Gastroesophageal sphincter (tissue), 3 donors: ENCODE measurements around the gene PTGES.

Source experiments
- CTCF ChIP-seq, 4 experiments: fragments of 200-600 bp in 2 of 4; fragments of 450-650 bp in 2 of 4; sonication (generic) in 1 of 4; IDR thresholded peaks; one replicate each; pipeline ENCODE4 v1.5.1; 2017 to 2019; ENCODE audit warnings: antibody characterized with exemption in 4 of 4, mild to moderate bottlenecking in 2 of 4, moderate library complexity in 2 of 4
- POLR2A ChIP-seq, 2 donors: fragments of 450-650 bp; IDR thresholded peaks; one replicate each; pipeline ENCODE4 v1.6.1; 2017; ENCODE audit warnings: antibody characterized with exemption in 2 of 2, mild to moderate bottlenecking in 2 of 2, moderate library complexity in 1 of 2

GRCh38 chr9:129735546-129735945 is 17.3 kb downstream of the PTGES start:
- TF ChIP-seq POLR2A (IDR thresholded peaks at IDR 0.05) (no peak), CTCF (IDR thresholded peaks at IDR 0.05) (no peak)
